ENCODE data around the gene NREP. TPM values are rescaled to one million over a fixed set of nuclear protein-coding genes. Genes with fewer than 3 reads are reported as not detected.

Gene NREP
- total RNA-seq, 1 donor from 2014 or later = 536 TPM

GRCh38 chr5:111769541-111769940, 12.5 kb upstream of the NREP start:
- DNase-seq (ENCODE audit: low spot score in 2 of 2) (no peak), FAIRE-seq (no peak)

- FAIRE-seq (no peak), DNase-seq (ENCODE audit: low spot score in 2 of 2) (no peak)
Observed at GRCh38 chr5:111765613-111766571, 8.9 kb upstream of the NREP start.

GRCh38 chr5:111764019-111764418, 7.0 kb upstream of the NREP start:
- DNase-seq (ENCODE audit: low spot score in 2 of 2) = no peak
- FAIRE-seq = no peak

- DNase-seq (ENCODE audit: low spot score in 2 of 2) = no peak
- FAIRE-seq = no peak
Observed at GRCh38 chr5:111762895-111763294, 5.9 kb upstream of the NREP start.

- no peak for FAIRE-seq
Observed at GRCh38 chr5:111758284-111758628, 1.3 kb upstream of the NREP start.

GRCh38 chr5:111757355-111758283, 625 bp upstream of the NREP start:
- peak; percentile 80 to 88 for DNase-seq (ENCODE audit: low spot score in 2 of 2)
- FAIRE-seq = no peak

More at GRCh38 chr5:111758284-111758628, 1.3 kb upstream of the NREP start:
- no peak for DNase-seq (ENCODE audit: low spot score in 2 of 2)

- FAIRE-seq = no peak
- no peak for DNase-seq (ENCODE audit: low spot score in 2 of 2)
Observed at GRCh38 chr5:111755942-111756381, 1.0 kb downstream of the NREP start.

- no peak for DNase-seq (ENCODE audit: low spot score in 2 of 2)
- FAIRE-seq = no peak
Observed at GRCh38 chr5:111755345-111755941, 1.6 kb downstream of the NREP start.

- FAIRE-seq = no peak
Observed at GRCh38 chr5:111753884-111754589, 3.0 kb downstream of the NREP start.

GRCh38 chr5:111752426-111752965, 4.5 kb downstream of the NREP start:
- FAIRE-seq (no peak), DNase-seq (ENCODE audit: low spot score in 2 of 2) (no peak)

More at GRCh38 chr5:111753884-111754589, 3.0 kb downstream of the NREP start:
- no peak for DNase-seq (ENCODE audit: low spot score in 2 of 2)

- no peak for DNase-seq (ENCODE audit: low spot score in 2 of 2)
- FAIRE-seq = no peak
Observed at GRCh38 chr5:111749303-111750026, 7.5 kb downstream of the NREP start.

- no peak for FAIRE-seq
- no peak for DNase-seq (ENCODE audit: low spot score in 2 of 2)
Observed at GRCh38 chr5:111748304-111748763, 8.7 kb downstream of the NREP start.

- DNase-seq (ENCODE audit: low spot score in 2 of 2) (no peak), FAIRE-seq (no peak)
Observed at GRCh38 chr5:111747337-111747736, 9.7 kb downstream of the NREP start.

GRCh38 chr5:111746791-111747190, 10.2 kb downstream of the NREP start:
- FAIRE-seq = no peak
- DNase-seq (ENCODE audit: low spot score in 2 of 2) = no peak

GRCh38 chr5:111745075-111745739, 11.8 kb downstream of the NREP start:
- FAIRE-seq (no peak), DNase-seq (ENCODE audit: low spot score in 2 of 2) (no peak)

GRCh38 chr5:111744455-111744854, 12.5 kb downstream of the NREP start:
- no peak for DNase-seq (ENCODE audit: low spot score in 2 of 2)
- no peak for FAIRE-seq

- DNase-seq (ENCODE audit: low spot score in 2 of 2) (no peak), FAIRE-seq (no peak)
Observed at GRCh38 chr5:111743988-111744387, 13.0 kb downstream of the NREP start.

GRCh38 chr5:111743512-111743911, 13.5 kb downstream of the NREP start:
- FAIRE-seq (no peak), DNase-seq (ENCODE audit: low spot score in 2 of 2) (no peak)
